Measurements from ENCODE around the gene TPCN2. TPM values are rescaled to one million over a fixed set of nuclear protein-coding genes. Genes with fewer than 3 reads are reported as not detected.

Gene TPCN2
- total RNA-seq, 2 donors from 2014 or later: 34.7 to 38.0 TPM

- Histone ChIP-seq H3K27ac (no peak overlapping the region), H3K36me3 (no peaks in the 10 kb centered on the region), H3K4me1 (ENCODE audit: control insufficient read depth in 1 of 2, low read depth in 2 of 2) (peaks cover 2 to 5% of the 10 kb centered on the region in 2 donors), H3K4me3 (no peak overlapping the region), H3K27me3 (replicated peaks; ENCODE audit: insufficient read depth) (no peaks in the 10 kb centered on the region), H3K9me3 (no peaks in the 10 kb centered on the region)
- TF ChIP-seq CTCF (IDR thresholded peaks at IDR 0.05): no peak
- ATAC-seq (ENCODE audit: insufficient number of reproducible peaks, low FRiP score, low read depth) (no peak), DNase-seq (ENCODE audit: low spot score) (no peak)
Measured at GRCh38 chr11:69104856-69105395, 56.2 kb downstream of the TPCN2 start.

GRCh38 chr11:69105461-69106030, 56.8 kb downstream of the TPCN2 start:
- Histone ChIP-seq H3K27me3 (replicated peaks; ENCODE audit: insufficient read depth) (no peaks in the 10 kb centered on the region), H3K4me1 (ENCODE audit: control insufficient read depth in 1 of 2, low read depth in 2 of 2) (peaks cover 2 to 5% of the 10 kb centered on the region in 2 donors), H3K4me3 (no peak overlapping the region), H3K36me3 (no peaks in the 10 kb centered on the region), H3K9me3 (no peaks in the 10 kb centered on the region), H3K27ac (no peak overlapping the region)
- no peak for TF ChIP-seq CTCF (IDR thresholded peaks at IDR 0.05)
- DNase-seq (ENCODE audit: low spot score): no peak
- ATAC-seq (ENCODE audit: insufficient number of reproducible peaks, low FRiP score, low read depth): no peak

GRCh38 chr11:69106031-69106811, 57.5 kb downstream of the TPCN2 start:
- Histone ChIP-seq H3K9me3 (no peaks in the 10 kb centered on the region), H3K27ac (no peak overlapping the region), H3K27me3 (replicated peaks; ENCODE audit: insufficient read depth) (no peaks in the 10 kb centered on the region), H3K4me3 (no peak overlapping the region), H3K4me1 (ENCODE audit: control insufficient read depth in 1 of 2, low read depth in 2 of 2) (peaks cover 2 to 5% of the 10 kb centered on the region in 2 donors), H3K36me3 (no peaks in the 10 kb centered on the region)
- no peak for ATAC-seq (ENCODE audit: insufficient number of reproducible peaks, low FRiP score, low read depth)
- TF ChIP-seq CTCF (IDR thresholded peaks at IDR 0.05): no peak
- no peak for DNase-seq (ENCODE audit: low spot score)

GRCh38 chr11:69107413-69107812, 58.7 kb downstream of the TPCN2 start:
- no peaks in the 10 kb centered on the region for H3K27me3 ChIP-seq (replicated peaks; ENCODE audit: insufficient read depth)
- TF ChIP-seq CTCF (IDR thresholded peaks at IDR 0.05): no peak
- no peak overlapping the region for H3K4me3 ChIP-seq
- no peaks in the 10 kb centered on the region for H3K9me3 ChIP-seq
- DNase-seq (ENCODE audit: low spot score): no peak
- no peak for ATAC-seq (ENCODE audit: insufficient number of reproducible peaks, low FRiP score, low read depth)
- H3K27ac ChIP-seq: no peak overlapping the region
- H3K4me1 ChIP-seq (ENCODE audit: control insufficient read depth in 1 of 2, low read depth in 2 of 2): no peaks in the 10 kb centered on the region
- no peaks in the 10 kb centered on the region for H3K36me3 ChIP-seq

- H3K27me3 ChIP-seq (replicated peaks; ENCODE audit: insufficient read depth): no peaks in the 10 kb centered on the region
- no peak overlapping the region for H3K4me3 ChIP-seq
- no peaks in the 10 kb centered on the region for H3K4me1 ChIP-seq (ENCODE audit: control insufficient read depth in 1 of 2, low read depth in 2 of 2)
- no peaks in the 10 kb centered on the region for H3K9me3 ChIP-seq
- H3K36me3 ChIP-seq: no peaks in the 10 kb centered on the region
- no peak overlapping the region for H3K27ac ChIP-seq
- DNase-seq (ENCODE audit: low spot score): no peak
- no peak for TF ChIP-seq CTCF (IDR thresholded peaks at IDR 0.05)
- ATAC-seq (ENCODE audit: insufficient number of reproducible peaks, low FRiP score, low read depth): no peak
Measured at GRCh38 chr11:69108030-69108429, 59.3 kb downstream of the TPCN2 start.
